HepG2 (cell line): ENCODE measurements around the gene TRMT112. TPM values are rescaled to one million over a fixed set of nuclear protein-coding genes. Genes with fewer than 3 reads are reported as not detected.
A peak's percentile ranks its signal among the peaks of the same experiment; 100 is the strongest.

ENCODE experiments used
- EZH2 ChIP-seq: conservative IDR thresholded peaks from 2 replicates; pipeline ENCODE4 v1.6.1; 2012; ENCODE audit warnings: mild to moderate bottlenecking, low read depth, low read length, moderate library complexity
- GPN1 ChIP-seq: sonication (generic); formaldehyde crosslinking; IDR thresholded peaks from 2 replicates; pipeline ENCODE4 v1.5.1; 2020; ENCODE audit warnings: missing genetic modification reagents, borderline replicate concordance
- KLF6 ChIP-seq: IDR thresholded peaks from 2 replicates; pipeline ENCODE4 v1.8.0; 2016; ENCODE audit warnings: missing biosample characterization, missing genetic modification reagents
- MED8 ChIP-seq: sonication (generic); formaldehyde crosslinking; IDR thresholded peaks from 2 replicates; pipeline ENCODE4 v1.8.1; 2023; ENCODE audit warnings: mild to moderate bottlenecking, missing genetic modification reagents; ENCODE audit not compliant: insufficient replicate concordance
- MZF1 ChIP-seq: sonication (generic); formaldehyde crosslinking; IDR thresholded peaks from 2 replicates; pipeline ENCODE4 v1.8.1; 2023; ENCODE audit warnings: mild to moderate bottlenecking, missing genetic modification reagents, borderline replicate concordance
- NCOA5 ChIP-seq: sonication (generic); formaldehyde crosslinking; IDR thresholded peaks from 2 replicates; pipeline ENCODE4 v1.4.0; 2020; ENCODE audit warnings: missing genetic modification reagents
- POLR2AphosphoS5 ChIP-seq: IDR thresholded peaks from 2 replicates; pipeline ENCODE4 v1.6.1; 2012; ENCODE audit warnings: low read depth, low read length
- RELA ChIP-seq: sonication (generic); formaldehyde crosslinking; IDR thresholded peaks from 2 replicates; pipeline ENCODE4 v1.4.0; 2020; ENCODE audit warnings: missing genetic modification reagents
- SNAI1 ChIP-seq: sonication (generic); formaldehyde crosslinking; IDR thresholded peaks from 2 replicates; pipeline ENCODE4 v1.5.0; 2020; ENCODE audit warnings: mild to moderate bottlenecking, missing genetic modification reagents, borderline replicate concordance
- SRSF1 ChIP-seq: fragments of 200-400 bp; formaldehyde crosslinking; optimal IDR thresholded peaks from 2 replicates; pipeline ENCODE3; 2017; ENCODE audit warnings: mild to moderate bottlenecking, low read depth, low read length, moderate library complexity
- TAF1 ChIP-seq: sonication (generic); formaldehyde crosslinking; IDR thresholded peaks from 2 replicates; pipeline ENCODE4 v1.4.0; 2020; ENCODE audit warnings: missing genetic modification reagents
- YY1 ChIP-seq: IDR thresholded peaks from 2 replicates; pipeline ENCODE4 v1.6.1; 2011; ENCODE audit warnings: low read length, low read depth, moderate library complexity, mild to moderate bottlenecking; ENCODE audit not compliant: insufficient read depth, insufficient replicate concordance
- ZC3H4 ChIP-seq: sonication (generic); formaldehyde crosslinking; IDR thresholded peaks from 2 replicates; pipeline ENCODE4 v1.4.0; 2020; ENCODE audit warnings: missing genetic modification reagents, borderline replicate concordance
- ZNF329 ChIP-seq: sonication (generic); formaldehyde crosslinking; IDR thresholded peaks from 2 replicates; pipeline ENCODE4 v1.9.0; 2021; ENCODE audit warnings: low read depth, mild to moderate bottlenecking, missing genetic modification reagents
- ZNF44 ChIP-seq: sonication (generic); formaldehyde crosslinking; IDR thresholded peaks from 2 replicates; pipeline ENCODE4 v1.5.1; 2020; ENCODE audit warnings: mild to moderate bottlenecking, missing genetic modification reagents
- polyA plus RNA-seq, 8 experiments: library from polyadenylated mRNA; depleted of rRNA in 3 of 8; stranded (reverse) in 7 of 8; unstranded in 1 of 8; fragments of >200 nt; fragmentation: Illumina TruSeq in 4 of 8; extraction: Trizol in 4 of 8; gene quantifications; 2 replicates each; pipeline versions ENCODE4 v1.2.1 to v1.2.3, GENCODE V29; 2011 to 2016; ENCODE audit warnings: low read depth in 4 of 8, missing spikeins in 1 of 8, mixed read lengths in 1 of 8; ENCODE audit not compliant: insufficient read depth in 1 of 8
- total RNA-seq, 5 experiments: library from RNA; depleted of rRNA; stranded (reverse); fragments of >200 nt; fragmentation: Illumina TruSeq; extraction: Trizol; gene quantifications; 2 replicates each; pipeline ENCODE4 v1.2.3, GENCODE V29; 2016; ENCODE audit warnings: low read depth in 1 of 5
- TF ChIP-seq, protein P1 (sequence below): sonication (generic); formaldehyde crosslinking; IDR thresholded peaks from 2 replicates; pipeline ENCODE4 v1.8.0; 2022; ENCODE audit warnings: missing genetic modification reagents, mild to moderate bottlenecking, inconsistent platforms, borderline replicate concordance
- TF ChIP-seq, protein P2 (sequence below): IDR thresholded peaks from 2 replicates; pipeline ENCODE4 v1.6.1; 2016; ENCODE audit warnings: missing genetic modification reagents, missing compliant biosample characterization
- TF ChIP-seq, protein P3 (sequence below): sonication (generic); formaldehyde crosslinking; IDR thresholded peaks from 2 replicates; pipeline ENCODE4 v1.5.1; 2020; ENCODE audit warnings: missing genetic modification reagents, mild to moderate bottlenecking, borderline replicate concordance
- TF ChIP-seq, protein P4 (sequence below): sonication (generic); formaldehyde crosslinking; IDR thresholded peaks from 2 replicates; pipeline ENCODE4 v1.9.0; 2022; ENCODE audit warnings: low read depth, missing genetic modification reagents
- TF ChIP-seq, protein P5 (sequence below): sonication (generic); formaldehyde crosslinking; IDR thresholded peaks from 2 replicates; pipeline ENCODE4 v1.5.1; 2020; ENCODE audit warnings: mild to moderate bottlenecking, moderate library complexity, missing genetic modification reagents
- TF ChIP-seq, protein P6 (sequence below): sonication (generic); formaldehyde crosslinking; IDR thresholded peaks from 2 replicates; pipeline ENCODE4 v1.5.0; 2020; ENCODE audit warnings: missing genetic modification reagents
- TF ChIP-seq, protein P7 (sequence below): sonication (generic); formaldehyde crosslinking; conservative IDR thresholded peaks from 2 replicates; pipeline ENCODE4 v1.4.0; 2020; ENCODE audit warnings: missing genetic modification reagents

TRMT112 gene
- total and polyA plus RNA-seq, 2 of the 13 experiments (the other 11 are each of a cell fraction or from before 2014, with no cell fraction given): 186 to 409 TPM

DNA sequence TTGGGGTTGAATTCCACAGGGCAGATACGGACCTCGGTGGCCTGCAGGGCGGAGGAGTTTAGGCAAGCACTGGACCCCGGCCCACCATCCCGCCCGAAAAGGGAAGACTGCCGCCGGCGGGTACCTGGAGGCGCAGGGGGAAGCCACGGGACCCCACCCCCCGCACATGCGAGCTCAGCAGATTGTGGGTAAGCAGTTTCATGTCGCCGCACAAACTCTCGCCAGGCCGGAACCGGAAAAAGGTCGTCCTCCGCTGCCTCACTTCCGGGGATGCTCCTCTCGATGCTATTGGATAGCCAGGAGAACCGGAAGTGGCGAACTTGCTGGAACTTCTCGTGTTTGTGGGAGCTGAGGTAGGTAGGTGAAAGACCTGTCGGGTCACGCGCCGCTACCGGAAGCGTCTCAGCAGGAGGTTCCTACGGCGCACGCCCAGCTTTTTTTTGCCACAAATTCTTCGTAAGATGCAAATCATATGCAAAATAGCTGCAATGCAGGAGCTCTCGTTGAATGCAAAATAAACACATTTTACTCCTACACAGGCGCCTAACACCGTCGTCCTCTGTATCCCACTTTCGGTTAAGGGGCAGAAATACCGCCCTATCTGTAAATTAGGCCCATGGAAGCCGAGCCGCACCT is at the start of gene TRMT112 (continued):
- TF ChIP-seq, protein P1, sequence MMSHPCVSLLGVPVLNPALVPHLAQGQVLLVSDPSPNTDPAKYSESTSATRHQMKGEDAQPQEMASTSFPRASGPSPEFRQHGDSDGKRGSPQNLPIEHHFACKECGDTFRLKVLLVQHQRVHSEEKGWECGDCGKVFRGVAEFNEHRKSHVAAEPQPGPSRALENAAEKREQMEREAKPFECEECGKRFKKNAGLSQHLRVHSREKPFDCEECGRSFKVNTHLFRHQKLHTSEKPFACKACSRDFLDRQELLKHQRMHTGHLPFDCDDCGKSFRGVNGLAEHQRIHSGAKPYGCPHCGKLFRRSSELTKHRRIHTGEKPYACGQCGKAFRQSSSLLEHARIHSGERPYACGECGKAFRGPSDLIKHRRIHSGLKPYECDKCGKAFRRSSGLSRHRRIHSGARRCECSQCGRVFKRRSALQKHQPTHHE: peak; percentile 56; the same call in 1 of the 2 replicates
- TF ChIP-seq, protein P2, sequence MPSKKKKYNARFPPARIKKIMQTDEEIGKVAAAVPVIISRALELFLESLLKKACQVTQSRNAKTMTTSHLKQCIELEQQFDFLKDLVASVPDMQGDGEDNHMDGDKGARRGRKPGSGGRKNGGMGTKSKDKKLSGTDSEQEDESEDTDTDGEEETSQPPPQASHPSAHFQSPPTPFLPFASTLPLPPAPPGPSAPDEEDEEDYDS (CRISPR knock-in tag): peak; percentile 35; the same call in 1 of the 2 replicates
- no peak for TF ChIP-seq SNAI1
- TF ChIP-seq, protein P3, sequence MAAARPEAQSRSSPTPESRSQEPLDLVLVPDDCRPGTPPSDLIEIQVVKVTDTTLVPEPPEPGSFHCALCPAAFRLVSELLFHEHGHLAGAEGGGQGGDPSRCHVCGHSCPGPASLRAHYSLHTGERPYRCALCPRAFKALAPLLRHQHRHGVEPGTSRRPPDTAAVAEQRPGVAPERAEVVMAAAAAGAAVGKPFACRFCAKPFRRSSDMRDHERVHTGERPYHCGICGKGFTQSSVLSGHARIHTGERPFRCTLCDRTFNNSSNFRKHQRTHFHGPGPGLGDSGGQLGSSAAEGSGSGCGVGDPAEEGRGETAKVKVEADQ (CRISPR knock-in tag): peak; percentile 100
- peak; percentile 20; the same call in 1 of the 2 replicates for TF ChIP-seq KLF6
- peak; percentile 95 for TF ChIP-seq ZNF44 (CRISPR knock-in tag)
- TF ChIP-seq, protein P4, sequence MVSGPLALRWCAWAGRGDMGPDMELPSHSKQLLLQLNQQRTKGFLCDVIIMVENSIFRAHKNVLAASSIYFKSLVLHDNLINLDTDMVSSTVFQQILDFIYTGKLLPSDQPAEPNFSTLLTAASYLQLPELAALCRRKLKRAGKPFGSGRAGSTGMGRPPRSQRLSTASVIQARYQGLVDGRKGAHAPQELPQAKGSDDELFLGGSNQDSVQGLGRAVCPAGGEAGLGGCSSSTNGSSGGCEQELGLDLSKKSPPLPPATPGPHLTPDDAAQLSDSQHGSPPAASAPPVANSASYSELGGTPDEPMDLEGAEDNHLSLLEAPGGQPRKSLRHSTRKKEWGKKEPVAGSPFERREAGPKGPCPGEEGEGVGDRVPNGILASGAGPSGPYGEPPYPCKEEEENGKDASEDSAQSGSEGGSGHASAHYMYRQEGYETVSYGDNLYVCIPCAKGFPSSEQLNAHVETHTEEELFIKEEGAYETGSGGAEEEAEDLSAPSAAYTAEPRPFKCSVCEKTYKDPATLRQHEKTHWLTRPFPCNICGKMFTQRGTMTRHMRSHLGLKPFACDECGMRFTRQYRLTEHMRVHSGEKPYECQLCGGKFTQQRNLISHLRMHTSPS: no peak
- peak; percentile 50 for TF ChIP-seq MED8 (CRISPR knock-in tag)
- no peak for TF ChIP-seq EZH2
- TF ChIP-seq ZC3H4: no peak
- no peak for TF ChIP-seq ZNF329
- TF ChIP-seq, protein P5, sequence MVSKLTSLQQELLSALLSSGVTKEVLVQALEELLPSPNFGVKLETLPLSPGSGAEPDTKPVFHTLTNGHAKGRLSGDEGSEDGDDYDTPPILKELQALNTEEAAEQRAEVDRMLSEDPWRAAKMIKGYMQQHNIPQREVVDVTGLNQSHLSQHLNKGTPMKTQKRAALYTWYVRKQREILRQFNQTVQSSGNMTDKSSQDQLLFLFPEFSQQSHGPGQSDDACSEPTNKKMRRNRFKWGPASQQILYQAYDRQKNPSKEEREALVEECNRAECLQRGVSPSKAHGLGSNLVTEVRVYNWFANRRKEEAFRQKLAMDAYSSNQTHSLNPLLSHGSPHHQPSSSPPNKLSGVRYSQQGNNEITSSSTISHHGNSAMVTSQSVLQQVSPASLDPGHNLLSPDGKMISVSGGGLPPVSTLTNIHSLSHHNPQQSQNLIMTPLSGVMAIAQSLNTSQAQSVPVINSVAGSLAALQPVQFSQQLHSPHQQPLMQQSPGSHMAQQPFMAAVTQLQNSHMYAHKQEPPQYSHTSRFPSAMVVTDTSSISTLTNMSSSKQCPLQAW (CRISPR knock-in tag): no peak
- TF ChIP-seq, protein P6, sequence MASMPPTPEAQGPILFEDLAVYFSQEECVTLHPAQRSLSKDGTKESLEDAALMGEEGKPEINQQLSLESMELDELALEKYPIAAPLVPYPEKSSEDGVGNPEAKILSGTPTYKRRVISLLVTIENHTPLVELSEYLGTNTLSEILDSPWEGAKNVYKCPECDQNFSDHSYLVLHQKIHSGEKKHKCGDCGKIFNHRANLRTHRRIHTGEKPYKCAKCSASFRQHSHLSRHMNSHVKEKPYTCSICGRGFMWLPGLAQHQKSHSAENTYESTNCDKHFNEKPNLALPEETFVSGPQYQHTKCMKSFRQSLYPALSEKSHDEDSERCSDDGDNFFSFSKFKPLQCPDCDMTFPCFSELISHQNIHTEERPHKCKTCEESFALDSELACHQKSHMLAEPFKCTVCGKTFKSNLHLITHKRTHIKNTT (CRISPR knock-in tag): no peak
- no peak for TF ChIP-seq RELA
- TF ChIP-seq YY1: peak; percentile 56
- TF ChIP-seq, protein P7, sequence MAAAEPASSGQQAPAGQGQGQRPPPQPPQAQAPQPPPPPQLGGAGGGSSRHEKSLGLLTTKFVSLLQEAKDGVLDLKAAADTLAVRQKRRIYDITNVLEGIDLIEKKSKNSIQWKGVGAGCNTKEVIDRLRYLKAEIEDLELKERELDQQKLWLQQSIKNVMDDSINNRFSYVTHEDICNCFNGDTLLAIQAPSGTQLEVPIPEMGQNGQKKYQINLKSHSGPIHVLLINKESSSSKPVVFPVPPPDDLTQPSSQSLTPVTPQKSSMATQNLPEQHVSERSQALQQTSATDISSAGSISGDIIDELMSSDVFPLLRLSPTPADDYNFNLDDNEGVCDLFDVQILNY (CRISPR knock-in tag): no peak
- TF ChIP-seq SRSF1: no peak
- no peak for TF ChIP-seq NCOA5 (CRISPR knock-in tag)
- no peak for TF ChIP-seq GPN1
- TF ChIP-seq POLR2AphosphoS5: peak; percentile 90
- no peak for TF ChIP-seq MZF1
- TF ChIP-seq TAF1 (CRISPR knock-in tag): peak; percentile 63
